HG03460 (cell line): ENCODE data around the gene TUBB4B.
"Not testable (repeated sequence)": the region's sequence is repeated elsewhere in the genome, so short reads cannot be mapped to it uniquely, and the experiment has no call there.

Source experiments
- ATAC-seq: cut with Tn5 transposase; IDR thresholded peaks from one replicate; pipeline ENCODE4 v1.9.1; 2021; ENCODE audit not compliant: unreplicated experiment

The TUBB4B gene

GRCh38 chr9:137235424-137236237, 5.5 kb upstream of the TUBB4B start:
- ATAC-seq, result no peak

GRCh38 chr9:137236238-137236935, 4.7 kb upstream of the TUBB4B start:
- ATAC-seq, result no peak

DNA sequence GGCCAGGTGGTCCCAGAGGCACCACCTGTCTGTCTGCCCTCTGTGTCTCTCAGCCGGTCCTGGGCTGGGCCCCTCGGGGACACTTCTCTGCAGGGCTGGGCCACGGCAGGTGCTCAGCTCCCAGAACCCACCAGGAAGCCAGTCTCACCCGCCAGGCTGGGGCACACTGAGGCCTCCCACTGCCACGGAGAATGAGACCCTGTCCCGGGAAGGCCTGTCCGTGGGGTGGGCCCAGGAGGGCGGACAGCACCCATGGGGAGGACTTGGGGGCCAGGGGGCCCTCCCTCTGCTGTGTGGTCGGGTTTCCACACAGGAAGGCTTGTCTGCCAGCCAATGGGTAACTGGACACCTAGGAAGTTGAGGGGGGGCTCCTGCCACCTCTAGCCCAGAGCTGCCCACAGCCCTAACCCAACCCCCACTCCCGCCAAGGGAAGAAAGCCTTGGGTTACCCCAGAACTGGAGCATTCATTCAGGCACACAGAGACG, 4.1 kb upstream of the TUBB4B start:
- ATAC-seq, result no peak

DNA sequence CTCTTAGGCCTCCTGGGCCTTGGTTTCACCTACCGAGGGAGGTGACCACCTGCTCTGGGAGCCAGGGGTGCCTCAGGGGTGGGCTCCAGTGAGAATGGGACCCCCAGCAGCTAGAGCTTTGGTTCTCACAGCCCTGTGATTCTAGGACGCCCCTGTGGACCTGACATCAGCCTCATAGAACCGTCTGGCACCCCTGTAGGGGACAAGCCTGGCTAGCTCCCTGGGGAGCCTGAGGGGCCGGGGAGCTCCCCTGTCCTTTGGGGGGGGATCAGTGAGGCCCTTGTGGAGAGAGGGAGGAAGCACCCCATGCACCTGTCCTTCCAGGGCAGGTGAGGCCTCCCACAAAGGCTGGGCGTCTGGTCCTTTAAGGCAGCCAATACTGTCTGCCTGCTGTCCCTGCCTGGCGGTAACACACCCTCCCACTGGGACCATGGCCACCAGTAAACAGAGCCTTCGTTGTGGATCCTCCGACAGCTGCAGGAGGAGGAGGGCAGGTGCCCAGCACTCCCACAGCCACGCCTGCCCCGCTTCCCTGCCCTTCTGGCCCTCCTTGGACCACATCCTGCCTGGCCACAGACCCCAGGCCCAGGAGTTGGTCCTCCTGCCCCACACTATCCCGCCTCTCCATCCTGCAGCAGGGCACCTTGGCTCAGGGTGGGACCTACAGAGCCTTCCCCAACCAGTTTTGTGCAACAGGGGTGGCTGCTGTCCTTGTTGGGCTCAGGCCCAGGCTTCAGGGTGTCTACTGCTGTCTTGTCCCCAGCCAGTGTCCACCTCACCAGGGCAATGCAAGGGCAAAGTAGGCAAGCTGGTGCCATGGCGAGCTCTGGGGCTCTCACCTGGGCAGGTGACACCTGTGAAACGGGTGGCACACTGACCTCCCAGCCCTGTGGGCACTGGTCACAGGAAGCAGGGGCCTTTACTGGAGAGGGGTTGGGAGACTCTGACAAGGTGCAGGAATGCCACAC, 3.0 kb upstream of the TUBB4B start:
- ATAC-seq, result no peak

DNA sequence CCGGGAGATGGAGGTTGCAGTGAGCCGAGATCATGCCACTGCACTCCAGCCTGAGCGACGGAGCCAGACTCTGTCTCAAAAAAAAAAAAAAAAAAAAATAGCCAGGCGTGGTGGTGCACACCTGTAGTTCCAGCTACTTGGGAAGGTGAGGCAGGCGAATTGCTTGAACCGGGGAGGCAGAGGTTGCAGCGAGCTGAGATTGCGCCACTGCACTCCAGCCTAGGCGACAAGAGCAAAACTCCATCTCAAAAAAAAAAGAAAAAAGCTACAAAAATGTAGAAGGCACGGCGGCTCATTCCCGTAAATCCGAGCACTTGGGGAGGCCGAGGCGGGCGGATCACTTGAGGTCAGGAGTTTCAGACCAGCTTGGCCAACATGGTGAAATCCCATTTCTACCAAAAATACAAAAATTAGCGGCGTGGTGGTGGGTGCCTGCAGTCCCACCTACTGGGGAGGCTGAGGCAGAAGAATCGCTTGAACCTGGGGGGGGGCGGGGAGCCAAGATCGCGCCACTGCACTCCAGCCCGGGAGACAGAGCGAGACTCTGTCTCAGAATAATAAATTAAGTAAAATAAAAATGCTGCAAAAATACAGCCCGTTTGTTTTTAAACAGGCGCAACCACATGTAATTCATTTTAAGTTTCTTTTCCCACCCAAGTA, 1.4 kb upstream of the TUBB4B start:
- not testable (repeated sequence) for ATAC-seq

DNA sequence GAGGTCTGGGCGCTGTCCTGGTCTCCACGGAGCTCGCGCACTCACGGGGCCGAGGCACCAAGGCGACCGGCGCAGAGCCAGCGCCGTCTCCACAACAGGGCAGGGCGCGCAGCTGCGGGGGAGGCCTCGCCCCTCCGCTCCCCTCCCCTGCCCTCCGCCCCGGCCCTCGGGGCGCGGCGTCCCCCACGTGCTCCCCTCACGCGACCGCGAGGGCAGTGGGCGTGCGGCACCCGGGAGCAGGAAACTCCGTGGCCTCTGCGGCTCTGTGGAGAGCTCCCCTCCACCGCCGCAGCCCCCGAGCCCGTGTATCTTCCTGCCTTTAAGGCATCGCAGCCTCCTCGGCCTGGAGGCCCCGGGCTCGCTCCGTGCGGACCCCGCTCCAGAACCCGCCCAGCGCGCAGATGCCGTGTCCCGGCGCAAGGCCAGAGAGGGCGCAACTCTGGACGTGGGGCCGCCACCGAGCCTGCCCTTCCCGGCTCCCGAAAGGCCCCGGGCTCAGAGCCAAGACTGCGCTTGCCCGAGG, 708 bp upstream of the TUBB4B start:
- peak; percentile 23 for ATAC-seq

- ATAC-seq, result peak; percentile 2
Measured at GRCh38 chr9:137241490-137242268, 592 bp downstream of the TUBB4B start.

GRCh38 chr9:137242269-137243203, 1.4 kb downstream of the TUBB4B start:
- ATAC-seq, result no peak

- ATAC-seq, result not testable (repeated sequence)
Measured at GRCh38 chr9:137243266-137243625, 2.2 kb downstream of the TUBB4B start.

DNA sequence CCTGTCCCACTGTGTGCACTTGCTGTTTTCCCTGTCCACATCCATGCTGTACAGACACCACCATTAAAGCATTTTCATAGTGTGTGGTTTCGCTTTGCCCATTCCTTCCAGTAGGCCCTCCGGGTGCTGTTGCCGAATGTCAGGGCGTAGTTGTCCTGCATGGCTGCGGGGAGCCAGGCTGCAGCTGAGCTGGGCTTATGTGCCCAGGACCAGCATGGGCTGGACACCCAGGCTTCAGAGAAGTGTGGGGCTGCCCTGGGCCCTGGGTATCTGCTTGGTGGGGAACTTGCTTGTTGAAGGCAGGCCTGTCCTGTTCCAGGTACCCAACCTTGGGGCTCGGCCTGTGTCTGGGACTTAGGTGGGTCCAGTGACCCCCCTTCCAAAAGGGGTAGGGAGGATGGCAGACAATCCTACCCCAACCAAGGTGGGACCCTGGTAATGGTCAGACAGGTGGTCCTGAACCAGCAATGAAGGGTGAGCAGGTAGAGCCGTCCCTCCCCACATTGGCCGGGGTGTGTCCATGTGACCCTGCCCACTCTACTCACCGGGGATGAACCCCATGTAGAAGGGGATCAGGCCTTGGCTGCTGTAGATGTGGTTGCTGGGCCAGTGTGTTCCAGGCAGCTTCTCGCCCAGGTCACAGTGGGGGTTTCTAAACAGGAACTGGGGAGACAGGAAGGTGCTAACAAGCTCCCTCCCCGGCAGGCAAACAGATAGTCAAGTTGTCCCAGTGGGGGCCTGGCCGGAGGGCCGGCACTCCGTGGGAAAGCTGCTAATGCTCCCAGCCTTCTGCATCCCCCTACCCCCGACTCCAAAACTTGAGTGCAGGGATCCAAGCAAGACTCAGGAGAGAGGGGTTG, 2.8 kb downstream of the TUBB4B start:
- no peak for ATAC-seq

DNA sequence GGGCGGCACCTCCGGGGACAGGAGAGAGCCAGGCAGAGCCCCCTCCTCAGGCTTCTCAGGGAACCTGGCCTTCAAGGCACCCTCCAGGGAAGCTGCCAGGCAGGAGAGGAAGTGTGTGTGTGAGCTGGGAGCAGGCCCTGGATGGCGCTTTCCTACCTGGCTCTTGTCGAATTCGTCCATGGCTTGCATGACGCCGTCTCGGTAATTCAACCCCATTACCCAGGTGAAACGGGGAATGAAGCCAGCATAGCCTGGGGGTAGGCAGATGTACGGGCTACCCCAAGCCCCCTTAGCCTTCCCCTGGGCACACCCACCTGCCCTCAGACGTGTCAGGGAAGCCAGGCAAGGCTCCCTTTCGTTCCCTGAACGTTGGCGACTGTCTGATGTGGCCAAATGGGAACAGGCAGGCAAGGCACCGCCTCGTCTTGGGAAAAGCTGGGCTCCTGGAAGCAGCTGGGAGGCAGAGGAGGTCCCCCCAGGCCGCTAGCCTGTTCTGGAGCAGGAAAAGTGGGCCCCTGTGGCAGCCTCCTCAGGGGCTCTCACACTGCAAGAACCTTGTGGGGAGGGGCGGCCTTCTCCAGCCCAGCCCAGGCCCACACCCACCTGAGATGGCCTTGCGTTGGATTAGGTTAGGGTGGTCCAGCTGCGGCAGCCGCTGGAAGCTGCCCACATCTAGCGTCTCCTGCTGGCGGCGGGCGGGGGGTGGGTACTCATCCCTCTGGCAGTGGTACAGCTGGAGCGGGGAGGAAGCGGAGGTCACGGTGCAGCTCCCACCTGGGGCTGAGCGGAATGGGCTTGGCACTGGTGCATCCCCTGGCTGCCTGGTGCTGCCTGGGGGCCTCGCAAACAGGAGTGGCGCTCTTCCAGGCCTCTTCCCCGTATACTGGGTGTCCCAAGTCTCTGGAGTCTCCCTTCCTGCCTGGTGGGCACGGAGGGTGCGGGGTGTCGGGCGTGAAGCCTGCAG, 3.7 kb downstream of the TUBB4B start:
- no peak for ATAC-seq

DNA sequence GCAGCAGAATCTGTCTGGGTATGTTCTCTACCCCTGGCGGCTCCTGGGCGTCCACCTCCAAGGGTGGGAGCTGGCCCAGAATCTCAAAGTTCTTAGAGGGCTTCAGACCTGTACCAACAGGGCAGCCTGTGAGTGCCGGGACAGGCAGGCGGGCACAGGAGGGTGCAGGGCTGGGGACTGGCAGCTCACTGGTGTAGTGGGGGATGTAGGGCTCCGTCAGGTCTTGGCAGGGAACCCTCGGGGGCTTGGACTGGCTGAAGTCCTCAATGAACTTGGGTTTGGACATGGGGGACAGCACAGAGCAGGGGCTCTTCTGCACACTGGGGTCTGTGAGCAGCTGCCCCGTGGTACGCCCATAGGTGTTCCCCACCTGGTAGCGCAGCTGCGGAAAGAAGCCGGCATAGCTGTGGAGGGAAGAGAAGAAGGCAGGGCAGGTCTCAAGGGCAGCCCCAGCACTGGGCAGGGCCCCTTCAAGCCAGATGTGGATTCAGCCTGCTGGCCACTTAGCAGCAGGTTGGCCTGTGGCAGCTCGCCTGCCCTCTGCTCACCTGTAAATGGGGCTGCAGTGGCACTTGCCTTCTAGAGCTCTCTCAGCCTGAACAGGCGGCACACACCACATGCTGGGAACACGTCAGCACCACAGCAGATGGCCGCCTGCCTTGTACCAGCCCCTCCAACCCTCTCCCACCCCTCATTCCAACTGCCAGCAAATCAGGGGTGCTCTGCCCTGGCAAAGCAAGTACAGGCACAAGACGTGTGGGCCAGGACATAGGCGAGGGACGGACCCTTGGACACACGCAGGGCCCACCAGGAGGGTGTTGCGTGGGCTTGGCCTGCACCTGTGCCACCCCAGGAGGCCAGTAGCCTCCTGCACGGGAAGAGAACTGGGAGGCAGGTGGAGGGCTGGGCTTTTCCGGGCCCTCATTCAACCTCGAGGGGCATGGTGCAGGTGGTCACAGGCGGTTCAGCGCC, 4.6 kb downstream of the TUBB4B start:
- no peak for ATAC-seq

DNA sequence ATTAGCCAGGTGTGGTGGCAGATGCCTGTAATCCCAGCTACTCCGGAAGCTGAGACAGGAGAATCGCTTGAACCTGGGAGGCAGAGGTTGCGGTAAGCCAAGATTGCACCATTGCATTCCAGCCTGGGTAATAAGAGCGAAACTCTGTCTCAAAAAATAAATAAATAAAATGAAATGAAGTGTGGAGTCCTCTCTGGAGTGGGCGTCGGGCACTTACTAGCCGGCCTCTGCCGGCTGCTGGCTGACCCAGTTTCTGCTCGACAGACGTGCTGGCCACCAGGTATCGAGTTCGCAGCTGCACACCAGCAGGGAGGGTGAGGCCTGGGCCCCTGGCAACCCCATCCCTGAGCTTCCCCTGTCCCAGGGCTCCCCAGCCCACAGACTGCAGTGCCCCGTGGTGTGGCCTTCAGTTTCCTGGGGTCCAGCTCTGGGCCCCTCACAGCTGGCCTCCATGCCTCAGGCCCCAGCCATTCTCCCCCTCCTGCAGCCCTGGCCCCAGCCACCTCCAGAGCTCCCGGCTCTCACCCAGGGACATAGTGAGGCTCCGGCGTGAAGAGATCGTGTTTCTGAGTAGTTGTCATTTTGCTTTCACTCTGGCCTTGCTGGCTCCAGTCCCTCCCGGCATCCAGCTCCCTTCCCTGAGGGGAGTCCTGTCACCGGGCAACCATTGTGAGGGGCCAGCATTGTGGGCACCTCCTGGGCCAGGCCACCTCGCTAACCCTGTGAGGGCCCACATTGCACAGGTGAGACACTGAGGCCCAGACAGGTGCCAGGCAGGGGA, 6.2 kb downstream of the TUBB4B start:
- no peak for ATAC-seq

- ATAC-seq, result no peak
Measured at GRCh38 chr9:137247916-137248175, 6.8 kb downstream of the TUBB4B start.
